NCI-H187 treated with DMSO at 0.1 percent for 48 hours (cell line): ENCODE measurements around the gene CCDC169.
A peak's percentile ranks its signal among the peaks of the same experiment; 100 is the strongest.
"Not testable (repeated sequence)": the region's sequence is repeated elsewhere in the genome, so short reads cannot be mapped to it uniquely, and the experiment has no call there.

Experiments
- DNase-seq: peaks from one replicate; lab custom pipeline; 2025; lab: John Stamatoyannopoulos, UW

Gene CCDC169

DNA sequence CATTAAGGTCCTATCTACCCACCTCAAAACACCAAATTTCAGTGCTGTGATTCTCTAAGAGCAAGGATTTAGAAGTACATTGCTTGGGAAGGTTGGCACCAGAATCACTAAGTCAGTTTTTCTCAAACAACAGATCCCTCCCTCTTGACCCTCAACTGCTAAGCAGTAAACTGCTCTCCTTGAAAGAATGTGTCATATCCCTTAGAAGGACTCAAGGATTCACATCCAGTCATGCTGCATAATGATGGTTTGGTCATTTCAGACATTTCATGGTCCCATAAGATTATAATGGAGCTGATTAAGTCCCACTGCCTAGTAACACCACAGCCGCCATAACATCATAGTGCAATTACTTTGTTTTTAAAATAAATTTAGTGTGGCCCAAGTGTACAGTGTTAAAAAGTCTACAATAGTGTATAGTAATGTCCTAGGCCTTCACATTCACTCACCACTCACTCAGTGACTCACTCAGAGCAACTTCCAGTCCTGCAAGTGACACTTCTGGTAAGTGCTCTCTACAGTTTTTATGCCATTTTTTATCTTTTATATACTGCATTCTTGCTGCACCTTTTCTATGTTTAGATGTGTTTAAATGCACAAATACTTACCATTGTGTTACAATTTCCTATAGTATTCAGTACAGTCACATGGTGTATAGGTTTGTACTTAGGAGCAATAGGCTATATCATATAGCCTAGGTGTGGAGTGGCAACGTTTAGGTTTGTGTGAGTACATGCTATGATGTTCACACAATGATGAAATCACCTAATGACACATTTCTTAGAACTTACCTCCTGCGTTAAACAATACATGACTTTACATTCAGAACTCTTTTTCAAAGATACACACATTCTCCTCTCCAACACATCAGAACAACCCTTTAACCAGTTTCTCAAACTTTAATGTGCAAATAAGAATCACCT, 15.7 kb upstream of the CCDC169 start:
- DNase-seq = no peak

DNA sequence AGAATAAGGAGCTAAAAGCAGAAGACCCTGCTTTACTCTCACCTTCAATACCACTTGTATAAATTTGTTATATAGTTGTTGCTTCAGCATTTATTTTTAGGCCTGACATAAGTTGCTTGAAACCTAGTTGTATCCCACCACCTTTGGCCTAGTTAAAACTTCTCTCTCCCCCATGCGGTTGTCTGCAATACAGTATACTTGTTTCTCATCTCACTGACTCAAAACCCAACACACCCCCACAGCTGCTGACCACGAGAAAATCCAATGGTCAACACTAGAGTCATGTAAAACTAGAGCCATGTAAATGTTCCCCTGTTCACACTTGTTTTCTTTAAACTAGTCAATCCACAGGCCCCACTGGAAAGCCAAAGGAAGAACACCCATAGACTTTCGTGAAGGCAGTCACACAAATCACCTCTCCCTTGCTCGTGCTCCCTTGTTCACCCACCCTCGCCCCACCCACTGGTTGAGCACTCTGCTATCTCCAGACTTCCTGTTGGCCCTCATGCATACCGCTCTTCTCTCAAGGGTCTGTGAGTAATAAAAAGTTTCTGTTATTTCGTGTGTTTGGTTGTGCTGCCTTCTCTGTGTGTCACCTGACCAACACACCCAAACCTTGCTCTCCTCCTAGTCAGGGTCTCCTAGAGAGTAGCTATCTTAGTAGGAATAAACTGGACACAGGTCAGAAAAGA, 12.9 kb upstream of the CCDC169 start:
- no peak for DNase-seq

DNA sequence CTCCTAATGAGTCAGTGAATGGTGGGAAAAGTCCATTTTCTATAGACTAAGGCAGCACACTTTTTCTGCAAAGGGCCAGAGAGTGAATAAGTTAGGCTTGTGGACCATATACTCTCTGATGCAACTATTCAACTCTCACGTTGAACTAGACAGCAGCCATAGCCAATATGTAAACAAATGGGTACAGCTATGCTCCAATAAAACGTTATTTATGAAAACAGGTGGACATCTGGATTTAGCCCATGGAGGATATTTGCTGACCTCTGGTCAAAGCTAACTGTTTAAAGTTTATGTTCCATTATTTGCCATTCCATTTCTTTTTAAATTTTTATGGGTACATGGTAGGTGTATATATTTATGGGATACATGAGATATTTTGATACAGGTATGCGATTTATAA, 4.7 kb upstream of the CCDC169 start:
- DNase-seq = no peak

DNA sequence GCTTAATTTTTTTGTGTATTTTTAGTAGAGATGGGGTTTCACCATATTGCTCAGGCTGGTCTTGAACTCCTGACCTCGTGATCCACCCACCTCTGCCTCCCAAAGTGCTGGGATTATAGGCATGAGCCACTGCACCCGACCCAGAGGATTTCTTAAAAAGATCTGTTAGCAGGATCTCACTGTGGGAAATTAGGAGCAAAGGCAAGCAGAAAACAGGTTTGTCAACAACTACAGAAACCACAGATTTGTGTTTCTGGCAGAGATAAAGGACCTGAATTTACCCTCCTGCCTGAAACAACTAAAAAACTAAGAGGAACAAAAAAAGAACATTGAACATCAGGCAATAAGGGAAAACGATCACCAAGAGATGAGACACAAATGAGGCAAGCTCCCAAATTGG, 1.9 kb upstream of the CCDC169 start:
- not testable (repeated sequence) for DNase-seq

DNA sequence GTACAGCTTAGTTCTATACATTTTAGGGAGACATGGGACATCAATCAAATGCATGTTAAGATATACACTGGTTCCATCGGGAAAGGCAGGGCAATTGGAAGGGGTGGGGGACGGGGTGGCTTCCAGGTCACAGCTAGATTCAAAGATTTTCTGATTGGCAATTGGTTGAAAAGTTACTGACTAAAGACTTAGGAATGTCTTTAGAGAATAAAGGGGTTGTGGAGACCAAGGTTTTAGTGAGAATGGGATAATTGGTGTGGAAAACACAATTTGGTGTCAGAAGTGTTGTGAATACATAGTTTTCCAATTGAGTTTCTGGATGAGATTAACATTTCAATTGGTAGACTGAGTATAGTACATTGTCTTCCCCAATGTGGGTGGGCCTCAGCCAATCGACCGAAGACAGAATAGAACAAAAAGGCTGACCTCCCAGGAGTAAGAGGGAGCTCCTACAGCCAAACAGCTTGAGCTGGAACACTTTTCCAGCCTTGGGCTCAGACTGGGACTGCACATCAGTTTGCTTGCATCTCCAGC, 988 bp upstream of the CCDC169 start:
- DNase-seq = no peak

DNA sequence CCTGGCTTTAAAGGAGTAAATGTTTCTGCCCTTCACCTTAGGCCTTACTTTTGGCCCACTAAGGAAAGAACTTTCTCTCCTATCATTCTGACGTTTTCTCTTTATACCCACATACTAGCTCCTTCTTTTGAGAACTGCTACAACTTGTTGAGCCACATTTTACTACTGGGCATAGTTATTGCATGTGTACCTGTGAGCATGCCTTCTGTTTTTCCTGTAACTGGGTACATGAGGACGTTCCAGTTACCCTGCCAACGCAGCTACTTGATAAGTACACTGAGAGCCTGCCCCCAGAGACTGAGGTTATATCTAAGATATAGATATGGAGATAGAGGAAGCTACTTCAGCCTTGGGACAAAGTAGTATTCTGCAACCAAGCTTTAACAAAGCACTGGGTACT, 3.5 kb downstream of the CCDC169 start:
- no peak for DNase-seq

DNA sequence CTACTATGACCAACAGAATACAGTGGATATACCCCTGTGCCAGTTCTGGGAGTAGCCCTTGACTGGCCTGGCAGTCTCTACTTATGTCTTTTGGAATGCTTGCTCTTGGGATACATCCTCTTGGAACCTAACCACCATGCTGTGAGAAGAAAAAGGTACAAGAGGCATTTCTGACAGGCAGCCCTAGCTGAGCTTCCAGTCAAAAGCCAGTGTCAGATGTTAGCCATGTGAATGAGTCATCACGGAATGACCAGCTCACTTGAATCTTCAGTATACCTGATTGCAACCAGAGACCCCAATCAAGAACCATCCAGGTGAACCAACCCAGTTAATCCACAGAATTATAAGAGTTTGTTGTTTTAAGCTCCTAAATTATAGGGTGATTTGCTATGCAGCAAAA, 4.1 kb downstream of the CCDC169 start:
- DNase-seq = no peak

DNA sequence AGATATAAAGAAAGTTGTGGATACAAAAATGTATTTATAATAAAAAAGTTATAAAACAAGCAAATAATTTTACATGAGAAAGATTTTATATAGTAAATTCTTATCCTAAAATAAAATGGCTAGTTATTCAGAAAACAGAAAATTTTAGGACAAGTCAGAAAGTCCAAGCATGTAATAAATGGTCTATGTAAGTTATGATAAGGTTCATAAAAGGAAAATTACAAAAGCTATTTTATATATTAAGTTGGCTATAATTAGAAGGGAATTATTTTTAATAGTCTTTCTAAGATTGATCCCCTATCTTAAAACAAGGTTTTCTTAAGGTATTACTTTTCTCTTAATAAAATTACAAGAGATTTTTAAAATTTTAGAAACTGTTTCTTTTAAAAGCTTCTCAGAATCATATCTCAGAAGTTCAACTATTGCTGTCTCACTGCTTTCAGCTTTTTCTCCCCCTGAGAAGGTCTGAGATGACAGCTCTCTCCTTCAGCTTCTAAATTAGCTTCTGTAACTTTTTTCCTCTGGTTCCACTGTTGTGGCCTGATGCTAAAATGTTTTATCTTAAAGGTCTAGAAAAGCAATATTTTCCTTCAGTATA, 8.7 kb downstream of the CCDC169 start:
- no peak for DNase-seq

DNA sequence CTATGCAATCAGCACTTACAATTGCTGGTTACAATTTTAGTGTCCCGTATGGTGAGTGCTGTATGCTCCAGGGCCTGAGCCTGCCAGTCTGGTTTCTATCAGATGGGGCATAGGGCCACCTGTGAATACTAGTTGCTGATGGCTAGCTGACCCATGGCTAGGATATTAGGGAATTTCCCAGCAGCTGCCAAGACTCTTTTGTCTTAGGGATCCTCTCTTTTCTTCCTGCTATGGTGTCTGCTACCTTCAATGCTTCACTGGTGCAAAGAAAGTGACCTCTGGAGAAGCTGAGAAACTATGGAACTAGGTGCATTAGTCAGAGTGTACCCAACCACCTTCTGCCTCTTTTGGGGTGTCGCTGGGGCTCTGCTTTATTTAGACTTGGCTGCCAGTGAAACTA, 11.6 kb downstream of the CCDC169 start:
- DNase-seq = no peak

DNA sequence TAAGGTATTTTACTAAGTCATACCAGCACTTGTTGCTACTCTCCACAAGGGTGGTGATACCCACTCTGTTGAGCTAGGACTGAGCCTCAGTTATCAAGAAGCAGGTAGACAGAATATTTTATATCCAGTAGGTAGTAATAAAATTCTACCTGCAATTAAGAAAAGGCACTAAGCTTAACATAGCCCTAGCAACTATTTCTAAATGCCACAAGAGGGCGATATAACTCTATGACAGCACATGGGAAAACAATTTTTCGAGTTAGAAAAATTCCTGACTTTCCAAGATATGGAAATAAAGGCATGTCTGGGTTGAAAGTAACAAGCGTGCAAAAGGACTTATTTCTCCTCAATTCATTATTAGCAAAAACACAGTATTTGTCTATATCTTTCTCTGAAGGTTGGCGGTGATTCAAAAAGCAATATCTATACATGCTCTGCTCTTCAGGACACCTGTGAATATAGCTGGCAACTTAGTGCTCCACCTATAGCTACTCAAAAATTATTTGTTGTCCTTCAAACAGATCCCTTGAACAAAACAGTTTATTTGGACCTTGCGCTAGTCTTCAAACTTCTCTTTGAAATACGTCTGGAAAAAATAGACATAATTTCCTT, 14.7 kb downstream of the CCDC169 start:
- DNase-seq = no peak

DNA sequence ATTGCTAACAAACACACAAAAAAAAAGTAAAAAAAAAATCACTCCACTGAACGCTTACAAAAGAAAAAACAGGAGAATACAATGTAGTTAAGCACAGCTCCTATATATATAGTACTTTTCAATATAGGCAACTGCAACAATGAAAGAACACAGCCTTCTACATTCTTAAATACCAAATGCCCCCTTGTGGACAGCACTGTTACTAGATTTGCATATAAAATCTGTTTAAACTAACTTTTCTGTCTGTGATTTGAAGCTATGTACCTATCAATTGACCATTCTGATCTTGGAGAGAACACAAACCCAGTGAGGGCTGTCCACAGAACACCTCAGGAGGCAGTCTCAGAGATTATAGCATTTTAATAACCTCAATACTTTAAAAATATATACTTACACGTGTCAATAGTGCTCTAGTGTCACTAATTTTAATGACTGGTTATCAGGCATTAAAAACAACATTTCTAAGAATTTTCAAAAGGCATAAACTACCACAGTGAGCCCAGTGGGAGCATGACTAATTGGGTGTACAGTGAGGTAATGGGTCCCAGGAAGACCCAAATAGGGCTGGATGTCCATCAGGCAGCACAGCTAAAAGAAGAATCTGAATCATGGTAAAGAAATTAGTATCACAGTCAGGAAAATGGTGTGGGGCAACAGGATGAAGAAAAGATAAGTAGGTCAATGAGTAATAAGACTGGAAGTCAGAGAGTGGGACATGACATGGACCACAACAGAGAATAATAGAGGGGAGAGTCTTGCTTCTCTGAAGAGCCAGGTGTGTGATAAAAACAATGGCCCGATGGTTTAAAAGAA, 22.2 kb downstream of the CCDC169 start:
- peak; percentile 32 for DNase-seq

DNA sequence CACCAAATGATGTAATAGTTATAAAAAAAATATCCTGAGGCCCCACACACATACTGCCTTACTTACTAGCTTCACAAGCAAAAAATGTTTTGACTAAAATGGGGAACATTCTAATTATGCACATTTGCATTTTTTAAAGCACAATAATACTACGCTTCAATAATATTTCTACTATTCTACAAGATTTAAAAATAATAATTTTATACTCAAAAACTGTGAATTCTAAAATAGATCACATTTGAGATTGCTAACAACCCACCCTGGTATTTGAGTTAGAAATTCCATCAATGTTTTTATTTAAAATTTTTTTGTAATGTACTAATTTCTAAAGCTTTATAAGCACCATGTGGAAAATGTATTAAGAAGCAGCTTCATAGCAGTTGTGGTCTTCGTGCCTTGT, 24.2 kb downstream of the CCDC169 start:
- no peak for DNase-seq

DNA sequence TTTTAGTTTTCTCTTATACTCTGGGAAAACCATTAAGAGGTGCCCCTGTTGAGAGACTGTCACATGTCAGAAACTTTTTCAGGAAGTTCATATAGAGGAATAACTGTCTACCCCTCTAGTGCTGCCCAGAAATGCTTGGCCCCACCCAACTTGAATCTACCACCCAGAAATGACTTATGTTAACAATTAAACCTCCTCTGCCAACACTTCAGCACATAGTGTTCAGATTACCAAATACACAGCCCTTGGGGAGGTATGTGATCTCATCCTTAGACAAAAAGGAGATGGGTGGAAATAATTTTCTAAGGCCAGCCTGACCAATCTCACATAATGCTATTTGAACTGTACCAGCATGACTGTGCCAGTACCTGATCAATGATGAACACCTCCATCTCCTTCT, 35.6 kb downstream of the CCDC169 start:
- DNase-seq = no peak

DNA sequence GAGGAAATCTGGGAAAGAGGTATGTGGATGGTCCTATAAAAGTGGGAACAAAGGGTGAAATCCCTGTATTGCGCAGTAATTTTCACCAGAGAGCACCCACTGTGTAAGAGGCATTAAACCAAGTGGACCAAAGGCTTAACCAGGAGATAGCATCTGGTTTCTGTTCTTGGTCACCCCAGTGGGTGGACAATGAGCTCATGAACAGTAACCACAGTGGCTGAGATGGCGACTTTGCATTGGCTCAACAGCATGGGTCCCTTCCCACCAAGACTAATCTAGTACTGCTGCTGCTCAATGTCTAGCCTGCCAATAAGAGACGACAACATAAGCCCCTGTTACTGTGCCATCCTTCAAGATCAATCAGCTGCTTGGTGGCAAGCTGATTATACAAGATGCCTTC, 36.6 kb downstream of the CCDC169 start:
- no peak for DNase-seq

DNA sequence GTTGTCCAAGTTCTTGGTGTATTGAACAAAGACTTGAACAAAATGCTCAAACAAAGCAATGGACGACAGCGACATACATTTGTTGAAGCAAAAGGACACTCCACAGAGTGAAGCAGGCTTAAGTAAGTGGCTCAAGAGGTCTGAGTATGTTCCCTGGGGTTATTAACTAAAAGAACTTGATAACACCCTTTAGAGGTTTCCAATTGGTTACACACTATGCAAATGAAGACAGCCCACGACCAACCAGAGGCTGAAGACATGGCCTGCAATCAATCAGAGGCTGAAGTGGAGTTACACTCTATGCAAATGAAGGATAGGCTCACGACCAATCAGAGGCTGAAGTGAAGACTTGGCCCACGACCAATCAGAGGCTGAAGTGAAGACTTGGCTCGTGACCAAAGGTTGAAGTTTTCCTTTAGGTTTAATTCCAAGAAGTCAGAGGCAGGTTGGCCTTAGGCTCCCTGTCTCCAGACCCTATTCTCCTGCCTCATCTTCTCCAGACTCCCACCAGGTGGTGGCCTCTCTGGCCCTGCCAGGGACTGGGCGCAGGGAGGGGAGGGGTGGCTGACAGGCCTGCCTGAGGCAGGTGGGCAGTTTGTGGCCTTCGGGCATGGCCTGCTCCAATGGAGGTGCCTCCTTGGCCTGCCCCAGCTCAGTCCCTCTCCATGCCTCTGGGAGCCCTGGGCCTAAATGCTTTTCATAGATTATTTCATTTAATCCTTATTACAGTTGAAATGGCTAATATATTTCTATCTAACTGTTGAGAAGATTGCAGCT, 38.1 kb downstream of the CCDC169 start:
- no peak for DNase-seq

DNA sequence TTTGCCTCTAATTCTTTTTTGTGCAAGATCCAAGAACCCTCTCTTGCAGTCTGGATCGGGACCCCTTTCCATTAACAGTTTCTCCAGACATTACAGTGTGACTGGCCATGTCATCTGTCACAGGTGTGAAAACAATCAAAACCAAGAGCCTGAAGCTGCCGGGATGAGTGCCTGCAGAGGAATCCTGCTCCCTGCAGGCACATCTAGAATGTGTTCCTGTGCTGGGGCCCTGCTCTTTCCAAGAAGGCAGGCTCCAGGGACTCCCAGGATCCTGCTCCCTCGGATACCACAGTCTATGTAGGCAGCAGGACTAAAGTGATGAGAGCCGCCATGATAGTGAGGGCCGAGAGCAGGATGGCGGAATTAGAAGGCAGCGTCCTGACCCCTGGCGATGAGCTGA, 38.8 kb downstream of the CCDC169 start:
- no peak for DNase-seq

DNA sequence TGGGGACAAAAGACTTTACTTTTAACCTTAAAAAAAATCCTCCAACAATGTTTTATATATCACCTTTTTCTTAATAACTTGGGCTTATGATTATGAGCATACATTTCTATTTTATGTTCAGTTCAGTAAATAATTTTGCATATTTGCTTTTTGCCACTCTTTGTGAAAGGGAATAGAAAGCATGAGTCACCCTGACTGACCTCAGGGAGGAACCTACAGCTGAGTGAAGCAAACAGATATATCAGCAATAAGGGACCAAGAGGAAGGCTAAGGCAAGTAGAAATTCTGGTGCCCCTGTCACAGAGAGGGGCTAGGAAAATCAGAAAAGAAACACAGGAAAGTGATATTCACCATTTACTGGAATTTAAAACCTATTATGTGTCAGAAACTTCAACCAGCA, 46.1 kb downstream of the CCDC169 start:
- DNase-seq = no peak

DNA sequence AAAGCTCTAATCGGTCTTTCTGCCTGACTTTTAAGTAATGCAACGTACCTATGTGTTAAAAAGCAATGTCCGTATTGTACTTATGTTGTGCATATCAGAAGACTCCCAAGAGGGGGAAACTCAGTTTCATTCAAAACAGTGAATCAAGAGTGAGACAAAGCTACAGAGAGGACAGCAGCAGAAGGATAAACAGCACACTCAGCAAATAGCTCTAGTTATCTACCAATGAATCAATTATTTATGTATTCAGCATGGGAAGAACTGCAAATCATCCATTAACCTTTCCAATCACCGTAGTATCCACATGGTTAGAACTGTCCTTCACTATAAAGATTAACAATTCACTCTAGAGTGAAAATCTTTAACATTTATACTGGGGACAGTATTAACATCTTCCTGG, 46.6 kb downstream of the CCDC169 start:
- no peak for DNase-seq

DNA sequence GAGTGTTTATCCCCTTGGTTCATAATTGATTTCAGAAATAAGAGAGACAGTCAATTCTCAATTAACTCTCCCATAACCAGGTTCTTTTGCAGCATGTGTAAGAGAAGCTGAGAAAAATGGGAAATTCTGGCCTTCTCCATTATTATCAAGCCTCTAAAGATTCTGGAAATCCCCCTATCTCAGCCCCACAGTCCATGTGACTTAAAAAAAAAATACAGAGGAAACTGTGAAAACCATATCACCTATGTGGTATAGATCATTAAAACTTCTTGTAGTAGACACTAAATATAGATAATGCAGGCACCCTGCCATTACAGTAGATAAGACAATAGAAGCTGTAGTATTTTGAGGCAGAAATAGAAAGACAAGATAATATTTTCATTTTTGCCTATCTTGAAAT, 48.9 kb downstream of the CCDC169 start:
- DNase-seq = no peak

DNA sequence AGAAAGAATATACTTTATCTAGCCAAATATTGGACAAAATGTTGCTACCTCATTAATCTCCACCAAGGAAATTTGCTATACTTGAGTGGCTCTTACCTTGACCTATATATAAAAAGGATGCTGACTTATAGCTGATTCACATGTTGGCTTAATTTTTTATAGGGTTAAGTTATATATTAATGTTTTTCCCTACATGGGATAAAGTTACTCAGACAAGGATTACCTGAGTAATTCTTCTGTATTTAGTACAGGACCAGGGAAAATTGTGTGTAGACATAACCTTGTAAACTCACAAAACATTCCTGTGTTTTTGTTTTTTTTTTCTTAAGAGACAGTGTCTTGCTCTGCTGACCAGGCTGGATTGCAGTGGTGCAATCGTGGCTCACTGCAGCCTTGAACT, 52.6 kb downstream of the CCDC169 start:
- no peak for DNase-seq

DNA sequence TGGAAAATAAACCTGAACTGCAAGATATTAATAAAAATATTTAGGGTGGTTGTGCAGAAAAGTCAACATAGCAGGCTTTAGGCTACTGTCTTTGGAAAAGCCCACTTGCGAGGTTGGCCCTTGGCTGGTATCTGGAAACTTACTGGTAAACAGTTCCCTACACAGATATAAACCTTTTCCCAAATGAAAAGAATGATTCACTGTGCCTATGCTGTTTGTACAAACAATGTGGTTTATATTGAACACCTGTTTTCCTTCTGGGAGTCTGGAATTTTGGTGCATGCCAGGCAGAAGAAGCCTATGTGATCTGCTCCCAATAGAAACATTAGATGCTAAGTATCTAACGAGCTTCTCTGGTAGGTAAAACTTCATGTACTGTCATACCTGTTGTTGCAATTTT, 53.5 kb downstream of the CCDC169 start:
- DNase-seq = no peak
